NCI-H2196 (cell line): ENCODE results near the gene ITPR3.

ENCODE experiments used
- DNase-seq: peaks from one replicate; lab custom pipeline; 2025; ENCODE audit not compliant: unreplicated experiment; lab: John Stamatoyannopoulos, UW

ITPR3 gene

GRCh38 chr6:33683576-33684427 lies 62.7 kb downstream of the ITPR3 start:
- DNase-seq = no peak

- DNase-seq = no peak
Measured at GRCh38 chr6:33684428-33684896, 63.3 kb downstream of the ITPR3 start.

GRCh38 chr6:33684983-33685382 lies 63.9 kb downstream of the ITPR3 start:
- DNase-seq = no peak

- no peak for DNase-seq
Measured at GRCh38 chr6:33685411-33686224, 64.5 kb downstream of the ITPR3 start.

GRCh38 chr6:33686225-33686924 lies 65.3 kb downstream of the ITPR3 start:
- DNase-seq = no peak

GRCh38 chr6:33686981-33687975 lies 66.2 kb downstream of the ITPR3 start:
- no peak for DNase-seq

GRCh38 chr6:33688006-33688405 lies 66.9 kb downstream of the ITPR3 start:
- no peak for DNase-seq

GRCh38 chr6:33688451-33689147 lies 67.5 kb downstream of the ITPR3 start:
- DNase-seq = no peak

- no peak for DNase-seq
Measured at GRCh38 chr6:33689148-33689494, 68.0 kb downstream of the ITPR3 start.

- no peak for DNase-seq
Measured at GRCh38 chr6:33689879-33690278, 68.8 kb downstream of the ITPR3 start.

- DNase-seq = no peak
Measured at GRCh38 chr6:33690766-33691165, 69.6 kb downstream of the ITPR3 start.

GRCh38 chr6:33691456-33692077 lies 70.4 kb downstream of the ITPR3 start:
- no peak for DNase-seq

GRCh38 chr6:33692078-33692759 lies 71.1 kb downstream of the ITPR3 start:
- DNase-seq = no peak

GRCh38 chr6:33692760-33693158 lies 71.6 kb downstream of the ITPR3 start:
- no peak for DNase-seq

- no peak for DNase-seq
Measured at GRCh38 chr6:33693186-33694105, 72.3 kb downstream of the ITPR3 start.

GRCh38 chr6:33694401-33694931 lies 73.3 kb downstream of the ITPR3 start:
- DNase-seq = no peak

- DNase-seq = no peak
Measured at GRCh38 chr6:33694977-33695376, 73.9 kb downstream of the ITPR3 start.
